NCI-H2196 treated with DMSO at 0.1 percent for 48 hours (cell line): Measurements from ENCODE around the gene FAM118A.
"Not testable (repeated sequence)": the region's sequence is repeated elsewhere in the genome, so short reads cannot be mapped to it uniquely, and the experiment has no call there.

Experiments used
- DNase-seq: peaks from one replicate; lab custom pipeline; 2025; ENCODE audit not compliant: unreplicated experiment; lab: John Stamatoyannopoulos, UW

Gene FAM118A

DNA sequence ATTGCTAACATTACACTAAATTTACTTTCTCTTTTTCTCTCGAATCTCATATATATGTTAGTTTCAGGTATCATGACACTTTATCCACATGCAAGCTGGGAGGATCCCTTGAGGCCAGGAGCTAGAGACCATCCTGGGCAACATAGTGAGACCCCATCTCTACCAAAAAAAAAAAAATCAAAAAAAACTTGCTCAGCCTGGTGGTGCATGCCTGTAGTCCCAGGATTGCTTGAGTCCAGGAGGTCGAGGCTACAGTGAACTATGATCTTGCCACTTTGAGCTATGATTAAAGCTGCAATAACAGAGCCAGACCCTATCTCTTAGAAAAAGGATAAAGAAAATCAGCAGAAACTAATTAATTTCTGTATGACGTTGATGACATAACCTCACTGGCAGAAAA is 28.7 kb upstream of the FAM118A start:
- no peak for DNase-seq

DNA sequence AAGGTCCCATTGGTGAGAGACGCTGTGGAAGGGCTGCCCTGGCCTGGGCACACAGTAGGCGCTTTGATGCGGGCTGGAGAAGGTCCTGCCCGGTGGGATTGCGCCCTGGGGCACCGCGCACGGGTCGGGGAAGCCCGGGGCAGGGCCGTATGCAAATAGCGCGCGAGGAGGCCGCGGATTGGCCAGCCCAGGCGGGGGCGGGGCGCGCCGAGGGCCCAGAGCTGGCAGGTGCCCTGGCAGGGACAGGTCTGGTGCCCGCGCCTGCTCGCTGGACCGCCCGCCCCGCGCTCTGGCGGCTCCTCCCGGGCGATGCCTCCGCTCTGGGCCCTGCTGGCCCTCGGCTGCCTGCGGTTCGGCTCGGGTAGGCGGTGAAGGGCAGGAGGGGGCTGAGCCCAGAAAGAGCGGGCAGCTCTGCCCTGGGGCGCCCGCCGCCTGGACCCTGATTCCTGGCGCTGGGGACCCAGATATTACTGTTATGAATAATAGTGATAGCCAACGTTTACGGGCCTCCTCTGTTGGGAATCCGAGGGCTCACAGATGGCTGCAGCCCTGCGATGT is 24.9 kb upstream of the FAM118A start, which contains the start of gene UPK3A:
Gene UPK3A, plus strand, starts transcription at position 245 of the 558 bp plus-strand sequence. Its CDS starts 65 bp downstream, at position 310.
- DNase-seq: no peak

DNA sequence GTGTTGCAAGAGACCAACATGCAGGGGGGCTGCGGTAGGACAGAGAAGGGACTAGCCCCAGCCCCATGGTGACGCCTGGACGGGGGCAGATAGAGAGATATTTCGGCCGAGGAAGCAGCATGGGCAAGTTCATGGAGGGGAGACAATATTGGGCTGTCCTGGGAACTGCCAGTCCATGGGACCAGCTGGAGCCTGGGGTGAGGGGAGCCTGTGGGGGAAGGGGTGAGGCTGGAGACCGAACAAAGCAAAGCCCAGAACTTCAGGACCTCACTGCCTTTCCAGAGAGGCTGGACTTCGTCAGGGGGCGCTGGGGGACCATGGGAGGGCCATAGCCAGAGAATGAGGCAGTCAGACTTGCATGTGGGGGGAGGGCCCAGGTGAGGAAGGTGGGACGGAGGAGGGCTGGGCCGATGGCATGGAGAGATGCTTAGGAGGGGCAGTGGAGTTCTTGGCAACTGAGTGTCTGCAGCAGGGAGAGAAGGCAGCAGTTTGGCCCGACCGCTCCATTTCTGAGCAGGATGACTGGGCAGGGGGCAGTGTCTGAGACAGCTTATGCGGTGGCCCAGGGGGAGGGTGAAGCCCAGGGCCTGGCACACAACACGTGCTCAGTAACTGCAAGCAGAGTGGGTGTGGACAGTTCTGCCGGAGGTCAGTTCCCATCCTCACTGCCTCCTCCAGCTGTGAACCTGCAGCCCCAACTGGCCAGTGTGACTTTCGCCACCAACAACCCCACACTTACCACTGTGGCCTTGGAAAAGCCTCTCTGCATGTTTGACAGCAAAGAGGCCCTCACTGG is 24.3 kb upstream of the FAM118A start:
- DNase-seq: no peak

DNA sequence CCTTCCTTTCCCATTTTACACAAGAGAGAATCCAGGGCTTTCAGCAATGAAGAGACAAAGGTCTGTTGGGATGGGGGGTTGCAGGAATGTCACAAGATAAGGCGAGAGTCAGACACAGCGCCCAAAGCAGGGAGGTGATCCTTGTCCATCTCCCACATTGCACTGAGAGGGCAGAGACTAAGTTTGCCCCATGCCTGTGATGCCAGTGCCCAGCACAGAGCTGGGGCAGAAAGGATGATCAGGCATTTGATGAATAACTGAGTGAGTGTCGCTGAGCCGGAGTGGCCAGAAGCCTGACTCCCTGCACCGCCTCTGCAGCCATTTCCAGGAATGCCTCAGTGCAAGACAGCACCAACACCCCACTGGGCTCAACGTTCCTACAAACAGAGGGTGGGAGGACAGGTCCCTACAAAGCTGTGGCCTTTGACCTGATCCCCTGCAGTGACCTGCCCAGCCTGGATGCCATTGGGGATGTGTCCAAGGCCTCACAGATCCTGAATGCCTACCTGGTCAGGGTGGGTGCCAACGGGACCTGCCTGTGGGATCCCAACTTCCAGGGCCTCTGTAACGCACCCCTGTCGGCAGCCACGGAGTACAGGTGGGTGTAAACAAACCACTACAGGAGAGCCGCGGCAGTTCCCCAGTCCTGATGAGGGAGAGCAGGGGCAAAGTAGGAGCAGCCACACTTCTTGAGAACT is 22.7 kb upstream of the FAM118A start:
- DNase-seq: no peak

DNA sequence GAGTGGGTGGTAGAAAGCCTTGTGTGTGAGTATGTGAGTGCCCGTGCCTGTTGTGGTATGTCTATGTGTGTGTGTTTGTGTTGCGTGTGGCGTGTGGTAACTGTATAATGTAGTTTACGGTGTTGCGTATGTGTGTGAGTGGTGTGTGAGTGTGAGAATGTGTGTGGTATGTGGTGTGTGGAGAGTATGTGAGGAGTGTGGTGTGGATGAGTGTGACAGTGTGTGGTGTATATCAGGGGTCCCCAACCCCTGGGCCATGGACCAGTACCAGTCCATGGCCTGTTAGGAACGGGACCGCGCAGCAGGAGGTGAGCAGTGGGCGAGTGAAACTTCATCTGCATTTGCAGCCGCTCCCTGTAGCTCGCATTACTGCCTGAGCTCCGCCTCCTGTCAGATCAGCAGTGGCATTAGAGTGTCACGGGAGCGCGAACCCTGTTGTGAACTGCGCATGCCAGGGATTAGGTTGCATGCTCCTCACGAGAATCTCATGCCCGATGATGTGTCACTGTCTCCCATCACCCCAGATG is 19.3 kb upstream of the FAM118A start:
- DNase-seq: no peak

DNA sequence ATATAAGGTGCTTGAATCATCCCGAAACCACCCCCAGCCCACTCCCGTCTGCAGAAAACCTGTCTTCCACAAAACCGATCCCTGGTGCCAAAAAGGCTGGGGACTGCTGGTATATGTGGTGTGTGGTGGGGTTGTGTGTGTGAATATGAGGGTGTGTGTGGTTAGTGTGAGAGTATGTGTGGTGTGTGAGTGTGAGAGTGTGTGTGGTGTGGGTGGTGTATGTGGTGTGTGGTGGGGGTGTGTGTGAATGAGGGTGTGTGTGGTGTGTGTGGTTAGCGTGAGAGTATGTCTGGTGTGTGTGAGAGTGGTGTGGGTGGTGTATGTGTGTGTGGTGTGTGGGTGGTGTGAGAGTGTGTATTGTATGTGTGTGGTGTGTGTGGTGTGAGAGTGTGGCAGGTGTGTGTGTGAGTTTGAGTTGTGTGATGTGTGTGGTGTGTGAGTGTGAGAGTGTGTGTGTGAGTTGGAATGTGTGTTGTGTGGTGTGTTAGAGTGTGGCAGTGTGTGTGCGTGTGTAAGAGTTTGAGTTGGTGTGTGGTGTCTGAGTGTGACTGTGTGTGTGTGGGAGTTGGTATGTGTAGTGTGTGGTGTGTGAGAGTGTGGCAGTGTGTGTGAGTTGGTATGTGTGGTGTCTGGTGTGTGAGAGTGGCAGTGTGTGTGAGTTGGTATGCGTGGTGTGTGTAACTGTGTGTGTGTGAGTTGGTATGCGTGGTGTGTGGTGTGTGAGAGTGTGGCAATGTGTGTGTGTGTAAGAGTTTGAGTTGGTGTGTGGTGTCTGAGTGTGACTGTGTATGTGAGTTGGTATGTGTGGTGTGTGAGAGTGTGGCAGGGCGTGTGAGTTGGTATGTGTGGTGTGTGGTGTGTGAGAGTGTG is 18.4 kb upstream of the FAM118A start:
- no peak for DNase-seq

DNA sequence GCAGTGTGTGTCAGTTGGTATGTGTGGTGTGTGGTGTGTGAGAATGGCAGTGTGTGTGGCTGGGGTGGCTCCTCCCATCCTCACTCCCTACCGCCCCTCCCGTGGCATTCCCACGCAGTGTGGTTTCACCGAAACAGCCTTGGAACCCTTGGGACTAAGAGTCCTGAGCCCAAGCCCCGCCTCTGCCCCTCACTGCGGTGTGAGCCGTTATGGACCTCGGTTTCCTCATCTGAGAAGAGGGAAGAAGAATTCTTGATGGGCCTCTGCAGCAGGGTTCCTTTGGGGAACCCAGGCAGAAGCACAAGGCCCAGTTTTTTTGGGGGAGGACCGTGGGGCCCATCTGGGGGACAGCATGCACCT is 17.8 kb upstream of the FAM118A start:
- DNase-seq: no peak

DNA sequence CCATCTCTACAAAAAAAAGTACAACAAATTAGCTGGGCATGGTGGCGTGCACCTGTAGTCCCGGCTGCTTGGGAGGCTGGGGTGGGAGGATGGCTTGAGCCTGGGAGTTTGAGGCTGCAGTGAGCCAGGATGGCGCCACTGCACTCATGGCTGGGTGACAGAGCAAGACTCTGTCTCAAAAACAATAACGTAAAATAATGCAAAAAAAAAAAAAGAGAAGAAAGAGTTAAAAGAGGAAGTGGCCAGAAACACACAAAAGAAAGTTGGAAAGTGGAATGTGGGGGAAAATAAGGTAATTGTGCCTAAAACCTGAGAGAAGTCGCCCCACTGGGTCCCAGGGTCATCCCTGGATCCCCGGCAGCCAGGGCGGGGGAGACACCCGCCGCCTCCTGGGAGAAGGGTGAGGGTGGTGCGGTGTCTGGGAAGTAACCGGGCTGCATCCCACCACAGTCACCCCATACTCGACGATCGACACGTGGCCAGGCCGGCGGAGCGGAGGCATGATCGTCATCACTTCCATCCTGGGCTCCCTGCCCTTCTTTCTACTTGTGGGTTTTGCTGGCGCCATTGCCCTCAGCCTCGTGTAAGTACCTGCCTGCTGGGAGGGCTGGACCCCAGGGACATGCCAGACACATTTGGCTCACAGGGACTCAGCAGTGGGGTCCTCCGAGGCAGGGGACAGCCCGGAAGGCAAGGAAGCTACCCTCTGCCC is 16.8 kb upstream of the FAM118A start:
- DNase-seq: no peak

DNA sequence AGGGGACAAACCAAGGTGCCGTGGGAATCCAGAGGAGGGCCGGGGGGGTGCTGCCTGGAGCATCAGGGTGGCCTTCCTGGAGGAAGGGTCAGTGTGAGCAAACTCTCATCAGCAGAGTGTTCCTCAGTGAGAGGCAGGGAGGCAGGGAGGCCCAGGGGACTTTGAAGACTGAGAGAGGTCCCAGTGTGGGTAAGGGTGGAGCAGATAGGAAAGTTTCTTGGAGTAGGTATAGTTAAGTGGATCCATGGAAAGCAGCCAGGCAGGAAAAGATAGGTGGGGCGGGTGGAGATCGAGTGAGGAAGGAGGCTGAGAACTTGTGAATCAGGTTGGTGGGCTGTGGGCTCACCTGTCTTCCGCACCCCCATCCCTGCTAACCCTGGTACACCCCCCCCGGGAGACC is 15.7 kb upstream of the FAM118A start:
- no peak for DNase-seq

DNA sequence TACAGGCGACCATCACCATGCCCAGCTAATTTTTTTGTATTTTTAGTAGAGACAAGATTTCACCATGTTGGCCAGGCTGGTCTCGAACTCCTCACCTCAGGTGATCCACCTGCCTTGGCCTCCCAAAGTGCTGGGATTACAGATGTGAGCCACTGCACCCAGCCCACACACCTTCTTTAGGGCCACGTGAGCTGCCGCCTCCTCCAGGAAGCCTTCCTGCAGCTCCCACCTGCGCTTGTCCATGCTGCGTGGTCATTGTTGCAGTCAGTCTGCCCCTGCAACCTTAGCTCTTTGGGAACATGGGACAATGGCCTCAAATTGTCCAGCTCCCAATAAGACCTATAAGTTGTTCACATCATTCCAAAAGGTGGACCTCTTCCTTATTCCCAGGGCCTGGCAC is 14.7 kb upstream of the FAM118A start:
- DNase-seq: not testable (repeated sequence)

DNA sequence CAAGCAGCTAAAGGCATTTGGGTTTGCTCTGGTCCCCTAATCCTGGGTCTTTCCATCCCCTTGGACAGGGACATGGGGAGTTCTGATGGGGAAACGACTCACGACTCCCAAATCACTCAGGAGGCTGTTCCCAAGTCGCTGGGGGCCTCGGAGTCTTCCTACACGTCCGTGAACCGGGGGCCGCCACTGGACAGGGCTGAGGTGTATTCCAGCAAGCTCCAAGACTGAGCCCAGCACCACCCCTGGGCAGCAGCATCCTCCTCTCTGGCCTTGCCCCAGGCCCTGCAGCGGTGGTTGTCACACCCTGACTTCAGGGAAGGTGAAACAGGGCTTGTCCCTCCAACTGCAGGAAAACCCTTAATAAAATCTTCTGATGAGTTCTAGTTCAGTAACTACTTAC is 14.2 kb upstream of the FAM118A start:
- no peak for DNase-seq

DNA sequence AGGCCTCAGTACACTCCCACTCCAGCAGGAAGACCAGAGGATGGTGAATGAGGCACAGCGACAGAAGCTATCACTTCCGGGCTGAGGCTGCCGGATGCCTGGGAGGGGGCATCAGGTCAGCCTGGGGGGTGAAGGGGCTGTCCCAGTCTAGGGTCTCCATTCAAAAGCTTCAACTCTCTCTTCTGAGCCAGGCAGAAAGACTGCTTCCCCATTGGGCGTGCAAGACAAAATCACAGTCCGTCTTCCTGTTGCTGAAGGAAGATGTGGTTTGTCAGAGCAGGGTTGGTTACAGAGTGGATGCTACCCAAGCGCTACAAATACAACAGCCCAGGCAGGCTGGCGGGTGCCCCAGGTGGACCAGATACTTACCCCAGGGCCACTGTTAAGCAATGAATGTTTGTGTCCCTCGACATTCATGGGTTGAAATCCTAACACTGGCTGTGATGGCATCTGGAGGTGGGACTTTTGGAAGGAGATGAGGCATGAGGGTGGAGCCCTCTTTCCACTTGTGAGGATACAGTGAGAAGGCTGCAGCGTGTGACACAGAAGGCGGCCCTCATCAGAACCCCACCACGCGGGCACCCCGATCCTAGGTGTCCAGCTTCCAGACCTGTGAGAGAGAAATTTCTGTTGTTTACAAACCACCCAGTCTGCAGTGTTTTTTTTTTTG is 13.0 kb upstream of the FAM118A start:
- DNase-seq: no peak

DNA sequence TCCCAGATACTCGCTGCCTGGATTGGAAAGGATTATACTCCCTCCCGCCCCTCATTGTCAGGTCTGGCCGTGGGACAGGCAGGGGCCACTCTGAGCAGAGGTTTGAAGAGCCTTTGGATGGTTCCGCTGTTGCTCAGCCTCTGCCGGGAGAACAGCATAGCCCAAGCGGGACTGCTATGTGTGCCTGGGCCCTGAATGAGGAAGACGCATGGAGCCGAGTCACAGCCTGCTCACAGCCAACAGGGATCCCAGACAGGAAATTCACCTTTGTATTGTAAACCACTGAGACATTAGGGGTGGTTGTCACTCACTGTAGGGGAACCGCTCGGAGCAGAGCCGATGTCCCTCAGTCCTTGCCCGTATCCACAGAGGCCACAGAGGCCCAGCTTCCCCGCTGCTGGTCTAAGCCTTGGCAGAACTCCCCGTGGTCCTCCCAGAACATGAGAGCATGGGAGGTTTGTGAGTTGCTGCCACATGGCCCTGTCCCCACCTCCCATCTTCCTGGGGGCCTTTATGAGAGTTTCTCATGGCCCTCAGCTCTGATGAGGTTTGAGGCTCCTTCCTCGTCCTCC is 10.7 kb upstream of the FAM118A start:
- DNase-seq: no peak

DNA sequence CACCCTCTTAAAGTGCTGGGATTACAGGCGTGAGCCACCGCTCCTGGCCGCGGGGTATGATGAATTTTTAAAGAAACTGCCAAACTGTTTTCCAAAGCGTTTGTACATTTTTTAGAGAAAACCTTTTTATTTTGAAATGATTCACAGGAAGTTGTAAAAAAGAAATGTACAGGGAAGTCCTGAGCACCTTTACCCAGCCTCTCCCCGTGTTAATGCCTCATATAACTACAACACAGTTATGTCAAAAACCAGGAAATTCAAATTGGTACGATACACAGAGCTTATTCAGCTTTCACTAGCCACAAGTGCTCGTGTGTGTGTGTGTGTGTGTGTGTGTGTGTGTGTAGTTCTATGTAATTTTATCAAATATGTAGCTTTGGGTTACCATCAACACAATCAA is 7.0 kb upstream of the FAM118A start:
- DNase-seq: no peak

DNA sequence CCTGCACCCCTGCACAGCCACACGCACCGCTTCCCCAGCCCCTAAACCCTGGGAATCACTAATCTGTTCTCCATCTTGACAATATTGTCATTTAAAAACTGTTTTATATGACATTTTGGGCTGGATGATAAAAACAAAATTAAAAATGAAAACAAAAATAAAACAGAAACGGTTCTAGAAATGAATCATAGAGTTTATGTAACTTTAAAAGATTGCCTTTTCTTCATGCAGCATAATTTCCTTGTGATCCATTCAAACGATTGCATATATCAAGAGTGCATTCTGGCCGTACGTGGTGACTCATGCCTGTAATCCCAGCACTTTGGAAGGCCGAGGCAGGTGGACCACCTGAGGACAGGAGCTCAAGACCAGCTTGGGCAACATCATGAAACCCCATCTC is 6.6 kb upstream of the FAM118A start:
- no peak for DNase-seq

DNA sequence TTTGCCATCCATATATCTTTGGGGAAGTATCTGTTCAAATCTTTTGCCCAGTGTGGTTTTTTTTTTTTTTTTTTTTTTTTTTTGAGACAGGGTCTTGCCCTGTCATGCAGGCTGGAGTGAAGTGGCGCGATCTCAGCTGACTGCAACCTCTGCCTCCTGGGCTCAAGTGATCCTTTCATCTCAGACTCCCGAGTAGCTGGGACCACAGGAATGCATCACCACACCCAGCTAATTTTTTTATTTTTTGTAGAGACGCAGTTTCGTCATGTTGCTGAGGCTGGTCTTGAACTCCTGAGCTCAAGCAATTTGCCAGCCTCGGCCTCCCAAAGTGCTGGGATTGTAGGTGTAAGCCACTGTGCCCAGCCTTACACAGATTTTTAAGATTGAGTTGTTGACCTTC is 4.8 kb upstream of the FAM118A start:
- DNase-seq: no peak

DNA sequence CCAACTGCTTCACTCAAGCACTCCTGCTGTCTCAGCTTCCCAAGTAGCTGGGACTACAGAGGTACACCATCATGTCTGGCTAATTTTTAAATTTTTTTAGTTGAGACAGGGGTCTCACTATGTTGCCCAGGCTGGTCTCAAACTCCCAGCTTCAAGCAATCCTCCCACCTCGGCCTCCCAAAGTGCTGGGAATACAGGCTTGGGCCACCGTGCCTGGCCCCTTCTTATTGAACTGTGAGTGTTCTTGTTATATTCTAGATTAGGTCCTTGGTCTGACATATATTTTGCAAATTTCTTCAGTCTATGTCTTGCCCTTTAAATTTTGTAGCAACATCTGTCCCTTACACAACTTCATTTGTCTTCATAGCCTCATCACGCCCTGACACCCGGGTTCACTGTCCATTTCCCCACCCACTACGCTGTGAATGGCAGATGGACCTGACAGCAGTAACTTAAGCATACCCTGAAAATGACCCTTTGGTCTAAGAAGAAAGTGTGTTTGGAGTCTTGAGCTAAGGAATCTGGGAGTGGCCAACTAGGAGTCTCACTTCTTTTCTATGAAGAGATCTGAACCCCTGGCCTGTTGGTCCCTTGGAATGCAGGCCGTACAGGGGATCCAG is 4.2 kb upstream of the FAM118A start:
- DNase-seq: no peak

DNA sequence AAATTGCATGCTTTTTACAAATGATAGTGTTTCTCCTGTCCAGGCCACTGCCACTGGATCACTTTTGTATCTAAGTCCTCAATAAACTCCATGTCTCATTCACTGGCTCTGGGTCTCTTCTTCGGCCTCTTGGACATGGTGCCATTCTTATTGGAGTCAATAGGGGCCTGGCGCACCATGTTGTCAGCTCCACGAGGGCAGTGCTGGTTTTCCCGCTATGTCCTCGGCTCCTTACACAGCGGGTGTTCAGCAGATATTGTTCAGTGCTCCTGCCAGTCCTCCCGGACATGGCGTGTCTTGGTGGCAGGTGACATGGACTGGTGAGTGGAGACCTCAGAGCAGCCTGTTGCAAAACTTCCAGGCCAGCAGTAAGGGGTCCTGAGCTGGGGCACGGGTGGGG is 3.6 kb upstream of the FAM118A start:
- no peak for DNase-seq

DNA sequence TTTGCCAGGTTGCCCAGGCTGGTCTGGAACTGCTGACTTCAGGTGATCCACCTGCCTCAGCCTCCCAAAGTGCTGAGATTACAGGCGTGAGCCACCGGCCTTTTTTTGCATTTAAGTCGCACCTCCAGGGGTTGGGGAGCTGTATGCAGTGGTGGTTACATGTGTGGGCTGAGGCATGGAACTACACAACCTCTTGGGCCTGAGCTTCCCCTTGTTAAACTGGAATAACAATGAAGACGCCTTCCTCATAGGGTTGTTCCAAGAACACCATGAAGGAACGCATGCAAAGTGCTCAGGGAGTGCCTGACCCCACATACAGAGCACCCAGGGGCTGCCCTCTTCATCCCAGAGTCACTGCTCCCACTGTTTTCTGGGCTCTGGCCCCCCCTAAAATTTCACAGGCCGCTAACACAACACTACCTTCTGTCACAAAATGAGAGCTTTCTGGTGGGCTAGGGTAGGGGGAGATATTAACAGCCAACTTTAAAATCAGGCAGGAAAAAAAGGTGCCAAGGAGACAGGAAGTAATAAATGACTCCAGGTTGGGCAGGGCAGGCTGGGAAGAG is 1.3 kb upstream of the FAM118A start:
- no peak for DNase-seq
